HG03045 (cell line): ENCODE measurements around the gene SNRNP35.
"Not testable (repeated sequence)": the region's sequence is repeated elsewhere in the genome, so short reads cannot be mapped to it uniquely, and the experiment has no call there.

Experiments
- ATAC-seq: cut with Tn5 transposase; IDR thresholded peaks from one replicate; pipeline ENCODE4 v1.9.1; 2021; ENCODE audit warnings: mild to moderate bottlenecking, moderate library complexity; ENCODE audit not compliant: unreplicated experiment

SNRNP35 gene

GRCh38 chr12:123487428-123487827 lies 29.5 kb downstream of the SNRNP35 start:
- no peak for ATAC-seq

- ATAC-seq: no peak
Measured at GRCh38 chr12:123488539-123489230, 30.7 kb downstream of the SNRNP35 start.

DNA sequence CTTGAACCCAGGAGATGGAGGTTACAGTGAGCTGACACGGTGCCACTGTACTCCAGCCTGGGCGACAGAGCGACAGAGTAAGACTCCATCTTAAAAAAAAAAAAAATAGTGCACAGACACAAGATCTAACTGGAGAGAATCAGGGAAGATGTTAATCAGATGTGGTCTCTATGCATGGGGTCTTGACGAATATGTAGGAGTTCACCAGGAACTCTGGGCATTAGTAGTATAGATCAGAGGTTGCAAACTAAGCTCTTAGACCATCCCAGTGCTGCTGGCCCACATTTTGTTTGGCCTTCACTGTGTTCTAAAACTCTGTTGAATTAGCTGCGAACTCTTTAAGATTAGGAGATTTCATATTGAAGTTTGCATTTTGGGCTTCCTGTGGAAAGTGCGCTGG lies 31.6 kb downstream of the SNRNP35 start:
- no peak for ATAC-seq

DNA sequence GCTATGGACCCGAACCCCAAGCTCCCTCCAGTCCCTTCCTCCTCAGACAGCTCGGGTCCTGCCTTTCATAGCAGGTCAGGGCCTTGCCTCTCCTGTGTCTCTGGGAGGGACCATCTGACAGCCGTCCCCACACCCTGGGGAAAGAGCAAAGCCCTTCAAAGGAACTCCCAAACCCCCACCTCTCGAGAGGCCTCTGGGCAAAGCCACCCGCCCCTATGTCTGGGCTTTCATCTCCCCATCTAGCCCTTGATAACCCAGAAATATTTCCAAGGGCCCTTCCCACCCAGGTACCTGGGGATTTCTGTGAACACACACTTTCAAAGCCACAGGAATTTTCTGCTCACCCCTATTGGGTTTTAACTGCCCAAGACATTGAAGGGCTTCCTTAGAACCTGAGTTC lies 32.1 kb downstream of the SNRNP35 start:
- ATAC-seq: no peak

DNA sequence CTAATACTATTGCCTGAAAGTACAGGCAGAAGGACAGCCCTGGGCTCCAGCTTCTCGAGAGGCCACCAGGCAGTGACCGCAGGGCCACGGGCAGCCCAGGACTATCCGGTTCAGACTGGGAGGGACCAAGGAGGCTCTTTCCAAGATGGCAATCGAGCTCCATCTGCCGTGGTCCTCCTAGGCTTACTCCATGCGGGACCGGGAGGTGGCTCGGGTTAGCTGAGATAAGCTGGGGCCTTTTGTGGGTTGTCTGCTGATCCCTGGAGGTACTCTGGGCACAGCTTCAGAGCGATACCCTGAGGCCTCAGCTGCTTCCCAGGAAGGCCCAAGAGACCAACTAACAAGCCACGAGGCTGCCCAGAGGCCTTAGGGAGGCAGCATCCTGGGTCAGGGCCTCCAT lies 33.1 kb downstream of the SNRNP35 start:
- no peak for ATAC-seq

DNA sequence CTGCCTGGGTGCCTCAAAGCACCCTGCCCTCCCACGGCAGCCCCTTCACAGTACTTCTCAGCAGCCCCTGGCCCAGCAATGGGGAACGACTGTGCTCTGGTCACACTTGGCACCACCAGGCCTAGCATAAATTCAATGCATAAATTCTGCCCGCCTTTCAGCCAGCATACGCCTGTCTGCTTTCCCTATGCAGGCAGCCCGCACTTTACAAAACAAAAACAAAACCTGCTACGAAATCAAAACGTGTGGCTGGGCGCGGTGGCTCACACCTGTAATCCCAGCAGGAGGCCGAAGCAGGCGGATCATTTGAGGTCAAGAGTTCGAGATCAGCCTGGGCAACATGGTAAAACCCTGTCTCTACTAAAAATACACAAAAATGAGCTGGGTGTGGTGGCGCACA lies 33.5 kb downstream of the SNRNP35 start:
- no peak for ATAC-seq

DNA sequence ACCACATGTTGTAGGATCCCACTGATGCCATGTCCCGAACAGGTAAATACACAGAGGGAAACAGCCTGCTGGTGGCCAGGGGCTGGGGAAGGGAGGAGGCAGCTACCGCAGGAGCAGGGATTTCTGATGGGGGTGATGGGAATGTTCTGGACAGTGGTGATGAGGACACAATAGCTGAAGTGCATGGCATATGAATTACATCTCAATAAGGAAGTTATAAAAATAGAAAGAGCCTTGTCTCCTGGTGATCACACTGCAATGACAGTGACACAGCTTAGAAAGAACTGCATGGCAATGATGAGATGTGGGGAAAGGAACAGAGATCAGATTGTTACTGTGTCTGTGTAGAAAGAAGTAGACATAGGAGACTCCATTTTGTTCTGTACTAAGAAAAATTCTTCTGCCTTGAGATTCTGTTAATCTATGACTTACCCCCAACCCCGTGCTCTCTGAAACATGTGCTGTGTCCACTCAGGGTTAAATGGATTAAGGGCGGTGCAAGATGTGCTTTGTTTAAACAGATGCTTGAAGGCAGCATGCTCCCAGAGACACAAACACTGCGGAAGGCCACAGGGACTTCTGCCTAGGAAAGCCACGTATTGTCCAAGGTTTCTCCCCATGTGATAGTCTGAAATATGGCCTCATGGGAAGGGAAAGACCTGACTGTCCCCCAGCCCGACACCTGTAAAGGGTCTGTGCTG lies 34.5 kb downstream of the SNRNP35 start:
- ATAC-seq: not testable (repeated sequence)

DNA sequence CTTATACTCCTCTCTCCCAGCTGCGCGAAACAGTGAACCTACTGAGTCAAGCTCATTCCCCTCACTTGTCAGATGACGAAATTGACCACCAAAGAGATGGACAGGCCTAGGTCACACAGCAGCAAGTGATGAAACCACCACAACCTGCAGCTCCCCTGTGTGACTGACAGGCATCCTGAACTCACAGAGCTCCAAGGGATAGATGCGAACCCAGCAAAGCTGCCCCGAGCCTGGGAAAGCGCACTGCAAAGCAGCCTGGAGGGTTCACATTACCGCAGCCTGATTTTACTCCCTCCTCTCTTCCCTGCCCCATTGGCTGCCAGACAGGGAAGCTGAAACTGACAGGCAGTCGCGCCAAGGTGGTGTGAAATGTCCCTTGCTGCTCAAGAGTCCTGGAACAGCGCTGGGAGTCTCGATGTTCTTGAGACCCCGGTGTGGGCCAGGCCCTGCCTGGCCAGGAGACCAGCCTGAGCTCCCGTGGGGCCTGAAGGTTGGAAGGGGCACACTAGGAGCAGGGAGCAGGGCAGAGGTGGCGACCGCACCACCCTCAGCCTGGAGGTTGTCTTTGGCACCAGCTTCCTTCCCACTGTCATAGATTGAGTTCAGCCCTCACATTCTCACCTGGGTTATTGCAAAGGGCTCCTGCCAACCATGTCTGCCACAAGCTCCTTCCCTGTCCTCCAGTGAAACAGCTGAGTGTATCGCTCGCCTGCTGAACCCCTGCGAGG lies 36.3 kb downstream of the SNRNP35 start:
- no peak for ATAC-seq

GRCh38 chr12:123497065-123497464 lies 39.1 kb downstream of the SNRNP35 start:
- no peak for ATAC-seq

DNA sequence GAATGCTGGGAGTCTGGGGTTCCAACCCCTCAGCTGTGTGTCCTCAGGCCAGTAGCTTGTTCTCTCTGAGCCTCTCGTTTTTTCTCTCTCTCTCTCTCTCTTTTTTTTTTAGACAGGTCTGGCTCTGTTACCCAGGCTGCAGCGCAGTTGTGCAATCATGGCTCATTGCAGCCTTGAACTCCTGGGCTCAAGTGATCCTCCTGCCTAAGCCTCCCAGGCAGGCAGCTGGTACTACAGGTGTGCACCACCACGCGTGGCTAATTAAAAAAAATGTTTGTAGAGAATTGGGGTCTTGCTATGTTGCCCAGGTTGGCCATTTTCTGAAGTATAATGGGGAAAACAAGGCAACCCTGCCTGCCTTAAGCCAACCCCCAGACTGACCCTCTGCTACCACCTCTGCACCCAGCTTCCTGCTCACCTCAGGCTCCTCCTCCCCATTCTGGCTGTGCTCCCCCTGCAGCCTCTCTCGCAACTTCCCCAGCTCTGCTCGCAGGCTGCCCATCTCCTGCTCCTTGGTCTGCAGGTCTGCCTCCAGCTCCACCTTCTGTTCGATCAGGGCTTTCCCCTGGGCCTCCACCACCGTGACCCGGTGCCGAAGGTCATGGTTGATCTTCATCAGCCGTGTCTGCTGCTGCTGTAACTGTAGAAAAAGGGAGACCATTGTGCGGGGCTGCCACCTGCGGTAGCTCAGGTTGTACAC lies 40.3 kb downstream of the SNRNP35 start:
- no peak for ATAC-seq

GRCh38 chr12:123499332-123499731 lies 41.4 kb downstream of the SNRNP35 start:
- no peak for ATAC-seq

GRCh38 chr12:123502163-123502704 lies 44.3 kb downstream of the SNRNP35 start:
- ATAC-seq: no peak

GRCh38 chr12:123506059-123506842 lies 48.3 kb downstream of the SNRNP35 start:
- no peak for ATAC-seq

- ATAC-seq: no peak
Measured at GRCh38 chr12:123506843-123507236, 48.9 kb downstream of the SNRNP35 start.

GRCh38 chr12:123512838-123513665 lies 55.1 kb downstream of the SNRNP35 start:
- no peak for ATAC-seq

DNA sequence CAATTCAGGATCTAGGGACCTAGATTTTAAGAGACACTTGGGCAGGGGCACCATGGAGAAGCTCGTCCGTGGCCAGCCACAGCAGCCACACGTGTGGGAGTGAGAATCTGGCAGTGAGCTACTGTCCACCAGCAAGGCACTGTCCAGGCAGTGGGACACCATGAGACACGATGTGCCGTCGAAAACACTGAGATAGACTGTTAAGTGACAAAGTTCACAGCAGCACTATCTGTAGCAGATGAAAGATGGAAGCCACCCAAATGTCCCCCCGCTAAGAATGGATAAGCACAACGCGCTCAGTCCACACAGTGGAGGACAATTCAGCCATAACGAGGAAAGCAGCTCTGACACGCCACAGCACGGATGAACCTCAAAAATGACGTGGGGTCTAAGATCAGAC lies 55.9 kb downstream of the SNRNP35 start:
- ATAC-seq: no peak

DNA sequence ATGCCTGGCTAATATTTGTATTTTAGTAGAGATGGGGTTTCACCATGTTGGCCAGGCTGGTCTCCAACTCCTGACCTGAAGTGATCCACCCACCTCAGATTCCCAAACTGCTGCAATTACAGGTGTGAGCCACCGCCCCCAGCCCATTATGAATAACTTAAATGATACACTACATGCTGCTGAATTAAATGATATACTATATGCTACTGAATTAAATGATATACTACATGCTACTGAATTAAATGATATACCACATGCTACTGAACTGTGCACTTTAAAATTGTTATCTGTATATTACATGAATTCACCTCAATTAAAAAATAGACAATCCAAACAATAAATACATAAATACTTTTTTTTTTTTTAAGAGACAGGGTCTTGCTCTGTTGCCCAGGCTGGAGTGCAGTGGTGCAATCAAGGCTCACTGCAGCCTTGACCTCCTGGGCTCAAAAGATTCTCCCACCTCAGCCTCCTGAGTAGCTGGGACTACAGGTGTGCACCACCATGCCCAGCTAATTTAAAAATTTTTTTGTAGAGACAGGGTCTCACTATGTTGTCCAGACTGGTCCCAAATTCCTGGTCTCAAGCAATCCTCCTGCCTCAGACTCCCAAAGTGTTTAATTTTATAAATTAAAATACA lies 56.8 kb downstream of the SNRNP35 start:
- ATAC-seq: not testable (repeated sequence)

GRCh38 chr12:123516216-123516780 lies 58.4 kb downstream of the SNRNP35 start:
- no peak for ATAC-seq
